K562 (cell line): ENCODE data around the gene ACSS2. TPM values are rescaled to one million over a fixed set of nuclear protein-coding genes. Genes with fewer than 3 reads are reported as not detected.
A peak's percentile ranks its signal among the peaks of the same experiment; 100 is the strongest.

Source experiments
- CBFA2T3 ChIP-seq: fragments of 450-650 bp; IDR thresholded peaks from 2 replicates; pipeline ENCODE4 v1.6.1; 2017
- CREB1 ChIP-seq, 2 experiments: sonication (generic) in 1 of 2; formaldehyde crosslinking in 1 of 2; IDR thresholded peaks; 2 replicates each; pipeline versions ENCODE4 v1.6.1 to v1.8.0; 2012 to 2022; ENCODE audit warnings: inconsistent platforms in 1 of 2, mild to moderate bottlenecking in 1 of 2, missing genetic modification reagents in 1 of 2, moderate library complexity in 1 of 2
- FOS ChIP-seq: IDR thresholded peaks from 3 replicates; pipeline ENCODE4 v1.6.1; 2011; ENCODE audit not compliant: insufficient read length; ENCODE audit errors: extremely low read depth
- FOXP1 ChIP-seq: sonication (generic); formaldehyde crosslinking; IDR thresholded peaks from 2 replicates; pipeline ENCODE4 v1.8.0; 2022; ENCODE audit warnings: mild to moderate bottlenecking, missing genetic modification reagents
- ID3 ChIP-seq, 2 experiments: fragments of 250-450 bp in 1 of 2; fragments of 450-650 bp in 1 of 2; sonication (Bioruptor Pico) in 1 of 2; IDR thresholded peaks; 2 replicates each; pipeline versions ENCODE4 v1.6.1 to v1.8.0; 2016 to 2021; ENCODE audit warnings: mild to moderate bottlenecking in 2 of 2, moderate library complexity in 2 of 2, missing compliant biosample characterization in 1 of 2, missing genetic modification characterization in 1 of 2
- JUNB ChIP-seq: fragments of 450-650 bp; formaldehyde crosslinking; conservative IDR thresholded peaks from 2 replicates; pipeline ENCODE4 v1.4.0; 2020; ENCODE audit warnings: mild to moderate bottlenecking
- MYBL2 ChIP-seq, 2 experiments: fragments of 450-650 bp in 1 of 2; sonication (generic) in 1 of 2; formaldehyde crosslinking in 1 of 2; IDR thresholded peaks; 2 replicates each; pipeline versions ENCODE4 v1.6.1 to v1.8.1; 2017 to 2022; ENCODE audit warnings: borderline replicate concordance in 1 of 2, inconsistent platforms in 1 of 2, low read depth in 1 of 2, mild to moderate bottlenecking in 1 of 2, missing genetic modification reagents in 1 of 2, moderate library complexity in 1 of 2
- NFRKB ChIP-seq: fragments of 450-650 bp; IDR thresholded peaks from 2 replicates; pipeline ENCODE4 v1.6.1; 2016; ENCODE audit warnings: low read depth
- PATZ1 ChIP-seq: fragments of 250-450 bp; sonication (Bioruptor Pico); IDR thresholded peaks from 2 replicates; pipeline ENCODE4 v1.5.0; 2020; ENCODE audit warnings: mild to moderate bottlenecking, borderline replicate concordance
- SMARCA4 ChIP-seq: fragments of 450-650 bp; IDR thresholded peaks from 2 replicates; pipeline ENCODE4 v1.6.1; 2016
- ZNF140 ChIP-seq: fragments of 250-450 bp; sonication (Bioruptor Pico); IDR thresholded peaks from 2 replicates; pipeline ENCODE4 v1.8.0; 2021; ENCODE audit warnings: moderate library complexity, mild to moderate bottlenecking, inconsistent platforms
- ZNF224 ChIP-seq: sonication (generic); formaldehyde crosslinking; IDR thresholded peaks from 2 replicates; pipeline ENCODE4 v1.8.0; 2022; ENCODE audit warnings: mild to moderate bottlenecking, missing genetic modification reagents
- ZNF277 ChIP-seq: fragments of 250-450 bp; sonication (Bioruptor Pico); IDR thresholded peaks from 2 replicates; pipeline ENCODE4 v1.8.0; 2022; ENCODE audit warnings: inconsistent platforms, mild to moderate bottlenecking, moderate library complexity, borderline replicate concordance
- ZNF395 ChIP-seq: fragments of 200-800 bp; sonication (Bioruptor generic); IDR thresholded peaks from 2 replicates; pipeline ENCODE4 v1.6.1; 2017; ENCODE audit warnings: missing genetic modification characterization, missing compliant biosample characterization
- ZNF507 ChIP-seq: conservative IDR thresholded peaks from 2 replicates; pipeline ENCODE4 v1.6.1; 2017; ENCODE audit warnings: missing genetic modification characterization, missing compliant biosample characterization
- ZNF583 ChIP-seq: fragments of 250-450 bp; sonication (Bioruptor Pico); IDR thresholded peaks from 2 replicates; pipeline ENCODE4 v1.4.0; 2020
- ZNF707 ChIP-seq: fragments of 250-450 bp; sonication (Bioruptor Pico); conservative IDR thresholded peaks from 2 replicates; pipeline ENCODE4 v1.8.0; 2022; ENCODE audit warnings: inconsistent platforms, mild to moderate bottlenecking, moderate library complexity
- ZSCAN32 ChIP-seq: fragments of 450-650 bp; formaldehyde crosslinking; IDR thresholded peaks from 2 replicates; pipeline ENCODE4 v1.4.0; 2020; ENCODE audit warnings: mild to moderate bottlenecking, moderate library complexity
- polyA plus RNA-seq, 8 experiments: library from polyadenylated mRNA; depleted of rRNA in 4 of 8; stranded (reverse) in 5 of 8; unstranded in 3 of 8; fragments of >200 nt; fragmentation: Nextera tagmentation in 2 of 8; fragmentation: Illumina TruSeq in 1 of 8; extraction: Ambion mirVana in 2 of 8; extraction: Trizol in 1 of 8; gene quantifications; 2 replicates each; pipeline versions ENCODE4 v1.2.1 to v1.2.3, GENCODE V29; 2011 to 2014; ENCODE audit warnings: inconsistent platforms in 1 of 8, missing spikeins in 1 of 8
- total RNA-seq, 7 experiments: library from RNA; depleted of rRNA in 6 of 7; stranded (reverse); fragments of >200 nt in 6 of 7; fragmentation: Illumina TruSeq in 2 of 7; extraction: Trizol in 2 of 7; gene quantifications; 2 replicates each; pipeline versions ENCODE4 v1.2.1 to v1.2.3, GENCODE V29; 2011 to 2021; ENCODE audit warnings: low replicate concordance in 1 of 7
- TF ChIP-seq, protein P1 (sequence below): sonication (generic); formaldehyde crosslinking; IDR thresholded peaks from 2 replicates; pipeline ENCODE4 v1.8.1; 2023; ENCODE audit warnings: mild to moderate bottlenecking, missing genetic modification reagents

ACSS2 gene
- total and polyA plus RNA-seq, 9 of the 15 experiments (the other 6 are each of a cell fraction or from before 2014, with no cell fraction given) = 21.9 to 246 (median 66.2) TPM

GRCh38 chr20:34875642-34876405 is 588 bp upstream of the ACSS2 start (continued):
- TF ChIP-seq, protein P1, sequence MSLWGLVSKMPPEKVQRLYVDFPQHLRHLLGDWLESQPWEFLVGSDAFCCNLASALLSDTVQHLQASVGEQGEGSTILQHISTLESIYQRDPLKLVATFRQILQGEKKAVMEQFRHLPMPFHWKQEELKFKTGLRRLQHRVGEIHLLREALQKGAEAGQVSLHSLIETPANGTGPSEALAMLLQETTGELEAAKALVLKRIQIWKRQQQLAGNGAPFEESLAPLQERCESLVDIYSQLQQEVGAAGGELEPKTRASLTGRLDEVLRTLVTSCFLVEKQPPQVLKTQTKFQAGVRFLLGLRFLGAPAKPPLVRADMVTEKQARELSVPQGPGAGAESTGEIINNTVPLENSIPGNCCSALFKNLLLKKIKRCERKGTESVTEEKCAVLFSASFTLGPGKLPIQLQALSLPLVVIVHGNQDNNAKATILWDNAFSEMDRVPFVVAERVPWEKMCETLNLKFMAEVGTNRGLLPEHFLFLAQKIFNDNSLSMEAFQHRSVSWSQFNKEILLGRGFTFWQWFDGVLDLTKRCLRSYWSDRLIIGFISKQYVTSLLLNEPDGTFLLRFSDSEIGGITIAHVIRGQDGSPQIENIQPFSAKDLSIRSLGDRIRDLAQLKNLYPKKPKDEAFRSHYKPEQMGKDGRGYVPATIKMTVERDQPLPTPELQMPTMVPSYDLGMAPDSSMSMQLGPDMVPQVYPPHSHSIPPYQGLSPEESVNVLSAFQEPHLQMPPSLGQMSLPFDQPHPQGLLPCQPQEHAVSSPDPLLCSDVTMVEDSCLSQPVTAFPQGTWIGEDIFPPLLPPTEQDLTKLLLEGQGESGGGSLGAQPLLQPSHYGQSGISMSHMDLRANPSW (CRISPR knock-in tag) = no peak
- TF ChIP-seq FOXP1 (CRISPR knock-in tag) = no peak
- TF ChIP-seq ZNF707 (CRISPR knock-in tag) = no peak
- TF ChIP-seq SMARCA4 = peak; percentile 43; the same call in 1 of the 2 replicates
- no peak for TF ChIP-seq ZNF277 (CRISPR knock-in tag)
- no peak for TF ChIP-seq ID3 (CRISPR knock-in tag; IDR thresholded peaks at IDR 0.05)
- no peak for TF ChIP-seq ID3 (tag; IDR thresholded peaks at IDR 0.05)
- TF ChIP-seq CREB1 (IDR thresholded peaks at IDR 0.05) = peak; percentile 50
- TF ChIP-seq CREB1 (CRISPR knock-in tag; IDR thresholded peaks at IDR 0.05) = peak; percentile 68; the same call in 1 of the 2 replicates
- no peak for TF ChIP-seq PATZ1
- TF ChIP-seq JUNB (CRISPR knock-in tag) = no peak
- no peak for TF ChIP-seq ZNF140 (CRISPR knock-in tag)
- TF ChIP-seq ZSCAN32 = no peak
- TF ChIP-seq CBFA2T3 = 0 out of 2 replicates have a peak, but pooled peaks have one; percentile 14
- no peak for TF ChIP-seq FOS
- TF ChIP-seq ZNF583 = no peak
- no peak for TF ChIP-seq ZNF507
- TF ChIP-seq ZNF395 = no peak
- no peak for TF ChIP-seq MYBL2 (IDR thresholded peaks at IDR 0.05; ENCODE audit: low read depth)
- no peak for TF ChIP-seq MYBL2 (CRISPR knock-in tag; IDR thresholded peaks at IDR 0.05; ENCODE audit: borderline replicate concordance)
- TF ChIP-seq ZNF224 (CRISPR knock-in tag) = no peak
- TF ChIP-seq NFRKB = no peak
